ENCODE results near the gene ZNF441.

DNA sequence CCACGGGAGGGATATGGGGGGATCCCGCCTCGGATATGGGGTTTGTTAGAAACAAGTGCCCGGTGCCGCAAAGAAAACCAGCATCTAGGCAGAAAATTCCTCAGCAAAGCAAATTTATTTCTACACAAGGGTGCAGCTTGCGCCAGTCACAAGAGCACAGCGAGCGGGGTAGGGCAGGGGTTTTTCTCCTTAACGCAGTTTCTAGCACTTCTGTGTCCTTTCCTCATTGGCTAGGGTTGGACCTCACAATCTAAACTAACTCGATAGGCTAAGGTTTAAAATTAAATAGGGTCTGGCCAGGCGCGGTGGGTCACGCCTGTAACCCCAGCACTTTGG, 47.9 kb downstream of the ZNF441 start:
- TF ChIP-seq, protein P1, sequence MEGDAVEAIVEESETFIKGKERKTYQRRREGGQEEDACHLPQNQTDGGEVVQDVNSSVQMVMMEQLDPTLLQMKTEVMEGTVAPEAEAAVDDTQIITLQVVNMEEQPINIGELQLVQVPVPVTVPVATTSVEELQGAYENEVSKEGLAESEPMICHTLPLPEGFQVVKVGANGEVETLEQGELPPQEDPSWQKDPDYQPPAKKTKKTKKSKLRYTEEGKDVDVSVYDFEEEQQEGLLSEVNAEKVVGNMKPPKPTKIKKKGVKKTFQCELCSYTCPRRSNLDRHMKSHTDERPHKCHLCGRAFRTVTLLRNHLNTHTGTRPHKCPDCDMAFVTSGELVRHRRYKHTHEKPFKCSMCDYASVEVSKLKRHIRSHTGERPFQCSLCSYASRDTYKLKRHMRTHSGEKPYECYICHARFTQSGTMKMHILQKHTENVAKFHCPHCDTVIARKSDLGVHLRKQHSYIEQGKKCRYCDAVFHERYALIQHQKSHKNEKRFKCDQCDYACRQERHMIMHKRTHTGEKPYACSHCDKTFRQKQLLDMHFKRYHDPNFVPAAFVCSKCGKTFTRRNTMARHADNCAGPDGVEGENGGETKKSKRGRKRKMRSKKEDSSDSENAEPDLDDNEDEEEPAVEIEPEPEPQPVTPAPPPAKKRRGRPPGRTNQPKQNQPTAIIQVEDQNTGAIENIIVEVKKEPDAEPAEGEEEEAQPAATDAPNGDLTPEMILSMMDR (IDR thresholded peaks at IDR 0.05; ENCODE audit: insufficient read depth, low read depth, low read length), result no peak
- no peak for TF ChIP-seq EZH2 (IDR thresholded peaks at IDR 0.05; ENCODE audit: insufficient read depth, low read length)

Measured in astrocyte (in vitro differentiated cells and primary cell).